Epithelial cell of umbilical artery (primary cell): Measurements from ENCODE around the gene VN1R5. TPM values are rescaled to one million over a fixed set of nuclear protein-coding genes. Genes with fewer than 3 reads are reported as not detected.

Experiments
- total RNA-seq: library from RNA; depleted of rRNA; stranded (reverse); fragments of >200 nt; gene quantifications from 2 replicates; pipeline ENCODE4 v1.2.3, GENCODE V29; 2014

Gene VN1R5
- not detected in 2 replicates for total RNA-seq

DNA sequence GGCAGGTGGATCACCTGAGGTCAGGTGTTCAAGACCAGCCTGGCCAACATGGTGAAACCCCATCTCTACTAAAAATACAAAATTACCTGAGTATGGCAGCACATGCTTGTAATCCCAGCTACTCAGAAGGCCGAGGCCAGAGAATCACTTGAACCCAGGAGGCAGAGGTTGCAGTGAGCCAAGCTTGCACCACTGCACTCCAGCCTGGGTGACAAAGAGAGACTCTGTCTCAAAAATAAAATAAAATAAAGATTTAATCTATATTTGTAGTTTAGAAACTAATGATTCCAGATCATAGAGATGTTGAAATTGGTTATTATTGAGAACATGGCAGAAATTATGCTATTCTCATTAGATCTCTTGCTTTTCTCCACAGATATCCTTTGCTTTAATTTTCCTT is at the start of gene VN1R5:
Gene VN1R5 (plus strand): TSS at position 301 of the 400 bp plus-strand sequence.

Other genes starting within 250 kb of the VN1R5 start
- gene ZNF695, start 248.0 kb upstream of the VN1R5 start, total RNA-seq, result 1.6 and 4.0 TPM in 2 replicates
- gene ZNF670, start 177.3 kb upstream of the VN1R5 start, total RNA-seq, result 7.5 and 7.6 TPM in 2 replicates
- 12.0 and 13.5 TPM in 2 replicates for gene ZNF669, start 151.7 kb upstream of the VN1R5 start, total RNA-seq
- 73.1 and 74.7 TPM in 2 replicates for gene ZNF124, start 84.1 kb upstream of the VN1R5 start, total RNA-seq
- gene ZNF496, start 75.8 kb downstream of the VN1R5 start, total RNA-seq, result 20.8 and 22.0 TPM in 2 replicates
- 1.2 and 2.6 TPM in 2 replicates for gene NLRP3, start 160.1 kb downstream of the VN1R5 start, total RNA-seq
- not detected in 2 replicates for gene OR2B11, start 202.0 kb downstream of the VN1R5 start, total RNA-seq